ENCODE data around the gene SUGCT.

SUGCT gene

GRCh38 chr7:40804477-40805215 lies 669.8 kb downstream of the SUGCT start:
- no peak for DNase-seq

DNA sequence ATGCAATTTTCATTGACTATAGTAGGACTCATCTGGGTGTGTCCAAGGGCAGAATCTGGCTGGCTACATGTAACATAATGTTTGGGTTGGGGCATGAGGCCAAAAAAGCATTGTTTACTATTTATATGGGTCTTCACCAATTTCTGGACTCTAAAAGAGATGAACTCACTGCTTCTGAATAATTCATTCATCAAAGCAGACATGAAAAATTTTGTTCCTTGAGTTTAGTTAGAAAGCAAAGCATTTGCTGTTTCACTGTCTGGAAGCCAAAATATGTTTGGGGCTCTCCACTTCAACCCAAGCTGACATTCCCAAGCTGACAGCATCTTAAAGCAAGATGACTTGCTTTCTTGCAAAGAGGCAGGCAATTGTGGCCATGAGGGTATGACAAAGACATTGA lies 670.6 kb downstream of the SUGCT start:
- DNase-seq = no peak

DNA sequence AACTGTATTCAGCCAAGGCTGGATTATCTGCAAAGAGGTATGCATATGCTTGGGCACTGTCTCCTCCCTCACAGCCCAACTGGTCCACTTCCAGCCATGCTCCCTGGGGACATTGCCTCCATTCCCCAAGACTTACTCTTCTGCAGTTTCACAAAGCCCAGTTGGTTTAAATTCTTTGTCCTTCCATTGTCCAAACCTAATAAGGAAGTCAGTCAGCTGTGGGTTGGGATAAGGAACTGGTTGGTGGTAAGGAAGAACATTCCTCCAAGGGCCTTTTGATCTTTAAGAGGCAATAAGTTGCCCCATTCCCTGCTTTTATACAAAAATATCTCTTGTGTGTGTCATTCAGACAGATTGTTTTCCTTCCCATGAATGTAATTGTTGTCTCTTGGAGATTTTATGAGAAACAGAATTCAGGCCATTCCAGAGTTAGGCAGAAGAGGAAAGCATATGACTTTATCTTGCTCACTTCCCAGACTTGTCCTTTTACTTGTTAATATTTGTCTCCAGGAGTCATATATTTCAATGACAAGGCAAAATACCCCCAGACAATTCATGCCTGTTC lies 673.7 kb downstream of the SUGCT start:
- no peak for DNase-seq

GRCh38 chr7:40810274-40810673 lies 675.5 kb downstream of the SUGCT start:
- DNase-seq = no peak

- DNase-seq = no peak
These were observed 676.9 kb downstream of the SUGCT start for GRCh38 chr7:40811666-40812065.

DNA sequence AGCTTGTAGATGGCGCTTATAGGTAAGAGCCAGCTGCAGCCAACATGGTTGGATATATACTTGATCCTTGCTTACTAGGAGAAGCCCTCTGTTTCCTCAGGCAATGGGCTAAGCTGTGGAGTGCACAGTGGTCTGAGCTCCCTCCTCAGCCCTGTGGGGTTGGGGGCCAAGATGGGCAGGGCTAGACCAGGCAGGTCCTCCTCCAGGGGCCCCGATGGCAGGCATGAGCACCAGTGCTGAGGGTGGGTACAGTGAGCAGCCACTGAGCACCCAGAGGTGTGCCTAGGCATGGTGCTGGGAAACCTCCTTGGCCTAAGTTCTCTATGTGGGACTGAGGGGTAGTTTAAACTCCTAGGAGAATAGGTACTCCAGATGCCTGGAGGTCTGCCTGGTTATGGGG lies 680.2 kb downstream of the SUGCT start:
- no peak for DNase-seq

DNA sequence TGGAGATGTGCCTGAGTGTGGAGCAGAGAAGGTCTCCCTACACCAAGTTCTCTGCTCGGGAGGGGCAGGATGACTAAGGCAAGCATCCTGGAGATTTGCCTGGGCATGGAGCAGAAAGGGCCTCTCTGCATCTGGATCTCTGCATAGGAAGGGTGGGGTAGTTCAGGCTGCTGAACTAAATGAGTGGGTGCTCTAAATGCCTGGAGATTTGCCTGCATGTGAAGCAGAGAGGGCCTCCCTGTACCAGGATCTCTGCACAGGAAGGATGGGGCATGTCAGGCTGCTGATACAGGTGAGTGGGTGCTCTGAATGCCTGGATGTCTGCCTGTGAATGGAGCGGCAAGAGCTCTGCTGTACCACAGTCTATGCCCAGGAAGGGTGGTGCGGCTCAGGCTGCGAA lies 680.7 kb downstream of the SUGCT start:
- no peak for DNase-seq

- no peak for DNase-seq
These were observed 688.1 kb downstream of the SUGCT start for GRCh38 chr7:40822861-40823260.

DNA sequence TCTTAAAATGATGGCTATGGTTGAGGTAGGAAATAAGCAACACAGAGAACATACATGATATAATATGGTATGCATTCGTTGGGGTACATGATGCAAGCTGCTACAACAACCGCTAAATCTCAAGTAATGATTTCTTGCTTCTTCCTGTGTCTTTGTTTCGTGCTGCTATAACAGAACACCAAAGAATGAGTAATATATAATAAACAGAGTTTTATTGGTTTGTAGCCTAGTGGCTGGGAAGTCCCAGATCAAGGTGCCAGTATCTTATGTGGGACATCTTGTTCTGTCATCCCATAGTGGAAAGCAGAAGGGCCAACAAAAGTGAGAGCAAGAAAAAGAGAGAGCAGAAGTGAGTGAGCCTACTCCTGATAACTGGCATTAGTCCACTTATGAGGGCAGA lies 689.7 kb downstream of the SUGCT start:
- DNase-seq = no peak

- DNase-seq = no peak
These were observed 691.8 kb downstream of the SUGCT start for GRCh38 chr7:40826411-40827221.

DNA sequence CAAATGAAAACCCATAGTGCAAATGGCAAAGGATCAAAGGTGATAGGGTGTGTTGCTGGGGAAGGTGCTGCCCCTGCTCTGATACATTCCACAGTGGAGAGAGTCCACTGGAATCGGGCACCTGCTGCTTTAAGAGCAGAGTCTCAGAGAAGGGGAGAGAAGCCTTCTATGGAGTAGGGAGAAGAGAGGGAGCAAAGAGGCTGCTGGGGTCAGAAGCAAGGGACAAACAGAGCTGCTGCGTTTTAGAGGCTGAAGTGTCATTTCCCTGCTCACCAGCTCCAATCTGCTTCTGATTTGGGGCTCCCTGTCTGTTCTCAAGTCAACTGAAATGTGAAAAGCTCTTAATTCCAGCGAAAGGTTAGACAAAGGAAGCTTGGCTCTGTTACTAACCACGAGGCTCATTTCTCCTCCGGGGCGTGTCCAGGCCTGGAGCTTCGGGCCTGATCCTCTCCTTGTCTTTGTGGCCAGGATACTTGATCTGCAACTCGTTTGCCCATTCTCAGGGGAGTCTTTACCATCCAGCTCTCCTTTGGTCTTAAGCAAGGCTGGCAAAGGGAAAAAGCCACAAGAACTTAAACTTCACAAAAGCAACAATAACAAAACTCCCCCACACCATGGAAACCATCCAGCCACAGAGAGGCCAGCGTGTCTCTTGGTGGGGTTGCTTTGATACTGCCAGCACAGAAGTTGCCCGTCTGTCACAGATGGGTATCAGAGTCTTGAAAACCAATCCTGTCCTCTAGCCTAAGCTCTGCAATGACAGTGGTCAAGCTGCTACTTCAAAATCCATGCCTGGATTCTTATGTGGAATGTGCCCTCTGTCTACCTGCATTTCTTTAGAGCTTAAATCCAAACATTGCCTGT lies 692.6 kb downstream of the SUGCT start:
- DNase-seq = no peak

DNA sequence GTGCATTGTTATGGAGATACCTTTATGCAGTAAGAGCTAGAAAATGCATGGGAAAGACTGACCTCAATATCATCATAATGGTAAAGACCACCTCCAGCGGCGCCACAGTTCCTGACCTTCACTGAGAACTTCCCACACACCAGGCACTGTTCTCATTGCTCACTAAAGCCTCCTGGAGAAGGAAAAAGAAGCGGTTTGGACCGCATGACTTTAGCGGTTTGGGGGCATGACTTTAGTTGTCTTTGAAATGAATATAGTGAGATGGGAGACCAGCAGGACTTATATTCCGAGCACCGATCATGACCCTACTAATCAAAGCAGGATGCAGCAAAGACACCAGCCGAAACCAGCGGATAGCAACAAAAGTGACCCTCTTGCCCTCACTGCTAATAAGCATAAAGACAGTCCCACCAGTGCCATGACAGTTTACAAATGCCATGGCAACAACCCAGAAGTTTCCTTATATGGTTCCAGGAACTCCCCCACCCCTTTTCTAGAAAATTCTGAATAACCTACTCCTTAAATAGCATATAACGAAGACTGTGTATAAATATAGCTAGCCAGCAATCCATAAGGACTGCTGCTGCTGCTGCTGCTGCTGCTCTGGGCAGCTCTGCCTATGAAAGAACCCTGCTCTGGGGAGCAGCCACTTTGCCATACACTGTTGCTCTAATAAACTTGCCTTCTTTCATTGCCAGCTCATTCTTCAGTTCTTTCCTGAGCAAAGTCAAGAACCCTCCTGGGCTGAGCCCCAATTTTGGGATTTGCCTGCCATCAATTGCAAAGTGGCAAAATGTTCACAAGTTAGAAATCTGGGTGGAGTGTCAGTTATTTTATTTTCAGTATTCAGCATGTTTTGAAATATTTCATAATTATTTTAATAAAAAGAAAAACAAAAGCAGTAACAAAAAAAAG lies 694.1 kb downstream of the SUGCT start:
- no peak for DNase-seq

GRCh38 chr7:40833191-40833887 lies 698.5 kb downstream of the SUGCT start:
- DNase-seq = no peak

GRCh38 chr7:40833888-40834234 lies 699.1 kb downstream of the SUGCT start:
- no peak for DNase-seq

- DNase-seq = no peak
These were observed 701.4 kb downstream of the SUGCT start for GRCh38 chr7:40836218-40836617.

GRCh38 chr7:40839881-40840280 lies 705.1 kb downstream of the SUGCT start:
- no peak for DNase-seq

DNA sequence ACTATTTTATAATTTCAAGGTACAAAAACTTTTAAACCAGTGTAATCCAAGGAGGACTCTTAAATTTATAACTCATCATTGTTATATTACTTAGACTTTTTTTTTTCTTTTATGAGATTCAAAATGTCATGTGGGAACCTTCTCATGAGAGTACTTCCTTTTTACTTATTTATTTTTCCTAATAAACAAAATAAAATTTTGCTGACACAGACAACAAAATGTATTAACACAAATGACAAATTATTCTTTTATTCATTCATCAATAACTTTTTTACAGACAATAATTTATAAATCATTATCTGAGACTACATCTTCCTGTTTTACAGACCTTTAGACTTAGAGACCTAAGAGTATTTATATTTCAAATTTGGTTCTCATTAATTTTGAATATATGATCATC lies 706.2 kb downstream of the SUGCT start:
- no peak for DNase-seq

DNA sequence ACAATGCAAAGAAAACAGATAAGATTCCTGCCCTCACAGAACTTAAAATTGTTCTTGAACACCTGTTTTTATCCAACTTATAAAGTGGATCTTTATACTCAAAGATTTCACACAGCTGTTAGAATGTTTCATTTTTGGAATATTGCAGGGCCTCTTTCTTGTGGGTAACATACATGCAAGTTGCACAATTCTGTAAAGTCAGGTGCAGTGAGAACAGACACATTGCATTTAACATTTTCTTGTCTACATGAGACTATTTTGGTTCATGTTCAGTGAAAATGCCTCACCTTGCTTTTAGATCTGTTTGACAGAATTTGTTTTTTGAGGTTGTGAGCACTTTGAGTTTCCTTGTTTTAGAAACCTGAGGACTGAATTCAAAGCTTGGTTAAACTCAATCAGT lies 707.8 kb downstream of the SUGCT start:
- no peak for DNase-seq

GRCh38 chr7:40843338-40843985 lies 708.7 kb downstream of the SUGCT start:
- no peak for DNase-seq

- DNase-seq = no peak
These were observed 711.1 kb downstream of the SUGCT start for GRCh38 chr7:40845943-40846342.

DNA sequence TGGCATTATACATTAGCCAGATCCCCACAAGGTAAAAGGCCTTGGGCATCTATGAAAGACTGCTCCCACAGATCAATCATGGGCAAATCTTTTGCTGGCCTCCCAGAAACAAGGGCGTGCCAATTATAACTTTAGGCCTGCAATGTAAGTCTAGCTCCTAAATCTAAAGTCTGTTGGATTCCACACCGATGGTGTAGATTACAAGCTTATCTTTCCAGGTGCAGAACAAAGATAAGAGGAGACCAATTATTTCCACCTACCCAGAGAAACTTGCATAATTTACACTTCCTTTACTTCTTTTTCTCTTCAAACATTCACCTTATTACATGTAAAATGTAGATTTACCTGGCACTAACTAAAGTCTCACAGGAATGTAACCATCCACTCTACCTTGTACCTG lies 713.1 kb downstream of the SUGCT start:
- no peak for DNase-seq

Data from NCI-H748 treated with DMSO at 0.1 percent for 48 hours (cell line).